ENCODE data around the gene TMEM232.
"Not testable (repeated sequence)": the region's sequence is repeated elsewhere in the genome, so short reads cannot be mapped to it uniquely, and the experiment has no call there.

Gene TMEM232

DNA sequence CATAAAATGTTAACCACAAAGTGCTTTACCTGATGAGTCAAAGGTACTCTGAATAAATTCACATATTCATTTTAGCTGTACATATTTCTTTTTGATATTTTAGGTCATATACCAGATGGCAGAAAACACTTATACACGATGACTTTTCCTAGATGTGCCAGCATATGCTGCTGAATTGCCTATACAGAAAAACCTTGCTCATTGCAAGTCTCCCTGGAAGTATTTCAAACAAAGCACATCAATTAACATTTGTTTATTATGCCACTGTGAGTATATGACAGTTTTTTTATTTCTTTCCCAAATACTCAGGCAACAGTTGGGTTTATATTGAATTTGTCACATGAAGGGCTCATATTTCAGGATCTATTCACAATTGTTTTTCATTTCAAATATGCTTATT lies 180.8 kb downstream of the TMEM232 start:
- DNase-seq (ENCODE audit: extremely low read depth, low read depth) = no peak

DNA sequence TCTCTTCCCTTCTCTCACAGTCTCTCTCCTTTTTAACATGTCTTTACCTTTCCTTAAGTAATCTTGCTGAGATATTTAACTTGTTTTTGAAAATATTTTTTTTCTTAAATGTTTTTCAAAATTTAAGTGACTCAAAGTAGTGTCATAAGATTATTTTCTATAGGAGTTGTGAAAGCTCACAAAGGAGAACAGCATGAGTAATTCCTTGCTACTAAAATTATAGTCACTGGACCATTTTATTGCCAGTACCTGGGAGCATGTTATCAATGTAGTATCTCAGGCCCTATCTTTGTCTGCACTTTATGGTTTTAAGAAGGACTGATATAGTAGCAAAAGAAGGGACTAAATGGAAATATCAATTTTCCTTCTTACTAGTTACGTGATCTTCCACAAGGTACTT lies 181.9 kb downstream of the TMEM232 start:
- TF ChIP-seq, protein P1, sequence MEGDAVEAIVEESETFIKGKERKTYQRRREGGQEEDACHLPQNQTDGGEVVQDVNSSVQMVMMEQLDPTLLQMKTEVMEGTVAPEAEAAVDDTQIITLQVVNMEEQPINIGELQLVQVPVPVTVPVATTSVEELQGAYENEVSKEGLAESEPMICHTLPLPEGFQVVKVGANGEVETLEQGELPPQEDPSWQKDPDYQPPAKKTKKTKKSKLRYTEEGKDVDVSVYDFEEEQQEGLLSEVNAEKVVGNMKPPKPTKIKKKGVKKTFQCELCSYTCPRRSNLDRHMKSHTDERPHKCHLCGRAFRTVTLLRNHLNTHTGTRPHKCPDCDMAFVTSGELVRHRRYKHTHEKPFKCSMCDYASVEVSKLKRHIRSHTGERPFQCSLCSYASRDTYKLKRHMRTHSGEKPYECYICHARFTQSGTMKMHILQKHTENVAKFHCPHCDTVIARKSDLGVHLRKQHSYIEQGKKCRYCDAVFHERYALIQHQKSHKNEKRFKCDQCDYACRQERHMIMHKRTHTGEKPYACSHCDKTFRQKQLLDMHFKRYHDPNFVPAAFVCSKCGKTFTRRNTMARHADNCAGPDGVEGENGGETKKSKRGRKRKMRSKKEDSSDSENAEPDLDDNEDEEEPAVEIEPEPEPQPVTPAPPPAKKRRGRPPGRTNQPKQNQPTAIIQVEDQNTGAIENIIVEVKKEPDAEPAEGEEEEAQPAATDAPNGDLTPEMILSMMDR (IDR thresholded peaks at IDR 0.05; ENCODE audit: low read depth, low read length) = no peak

More for the DNA sequence above, 180.8 kb downstream of the TMEM232 start:
- TF ChIP-seq, protein P1 (IDR thresholded peaks at IDR 0.05; ENCODE audit: low read depth, low read length) = no peak

GRCh38 chr5:110542949-110543348 lies 183.5 kb downstream of the TMEM232 start:
- no peak for DNase-seq (ENCODE audit: extremely low read depth, low read depth)
- TF ChIP-seq, protein P1 (IDR thresholded peaks at IDR 0.05; ENCODE audit: low read depth, low read length) = no peak

More for the DNA sequence above, 181.9 kb downstream of the TMEM232 start:
- no peak for DNase-seq (ENCODE audit: extremely low read depth, low read depth)

DNA sequence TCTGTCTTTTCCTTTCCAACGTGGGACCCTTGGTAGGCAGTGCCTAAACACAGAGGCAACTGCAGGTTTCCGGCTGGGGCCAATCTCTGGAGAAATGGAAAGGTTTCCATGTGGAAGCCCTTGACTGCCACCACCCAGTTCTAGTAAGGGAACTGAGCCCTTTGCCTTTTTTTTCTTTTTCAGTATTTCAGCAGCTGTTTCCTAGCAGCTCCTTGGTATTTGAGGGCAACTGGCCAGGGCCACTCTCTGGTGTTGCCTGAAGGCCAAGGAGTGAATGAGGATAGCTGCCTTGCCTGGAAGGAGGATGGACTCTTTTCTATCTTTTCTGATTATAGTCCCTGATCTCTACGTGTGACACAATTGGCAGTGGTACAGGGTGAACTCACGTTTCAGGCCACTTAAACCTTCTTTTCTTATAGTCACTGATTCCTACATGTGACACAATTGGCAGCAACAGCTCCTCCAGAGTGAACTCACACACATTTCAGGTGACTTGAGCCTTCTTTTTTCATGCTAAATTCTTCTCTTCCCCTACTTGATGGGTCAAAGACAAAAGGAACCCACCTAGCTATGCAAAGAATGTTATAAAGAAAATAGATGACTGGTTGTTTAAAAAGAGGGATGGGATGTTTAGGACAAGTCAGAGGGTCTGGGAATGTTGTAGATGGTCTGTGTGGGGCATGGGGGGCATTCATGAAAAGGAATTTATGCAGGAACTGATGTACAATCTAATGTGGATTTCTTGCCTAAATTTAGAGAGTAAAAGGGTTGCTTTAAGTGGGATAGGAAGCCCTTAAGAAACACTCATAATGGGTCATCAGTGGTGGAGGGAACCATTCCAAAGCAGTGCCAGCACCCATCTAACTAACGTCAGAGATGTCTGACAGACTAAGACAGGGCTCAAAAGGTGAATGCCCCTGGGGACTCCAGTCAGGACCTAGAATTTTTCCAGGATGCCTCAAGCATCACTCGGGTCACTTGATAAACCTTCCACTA lies 190.1 kb downstream of the TMEM232 start:
- TF ChIP-seq, protein P1 (IDR thresholded peaks at IDR 0.05; ENCODE audit: low read depth, low read length) = no peak
- DNase-seq (ENCODE audit: extremely low read depth, low read depth) = peak; percentile 2

- DNase-seq (ENCODE audit: extremely low read depth, low read depth) = not testable (repeated sequence)
Observed at GRCh38 chr5:110535146-110535545, 191.3 kb downstream of the TMEM232 start.

DNA sequence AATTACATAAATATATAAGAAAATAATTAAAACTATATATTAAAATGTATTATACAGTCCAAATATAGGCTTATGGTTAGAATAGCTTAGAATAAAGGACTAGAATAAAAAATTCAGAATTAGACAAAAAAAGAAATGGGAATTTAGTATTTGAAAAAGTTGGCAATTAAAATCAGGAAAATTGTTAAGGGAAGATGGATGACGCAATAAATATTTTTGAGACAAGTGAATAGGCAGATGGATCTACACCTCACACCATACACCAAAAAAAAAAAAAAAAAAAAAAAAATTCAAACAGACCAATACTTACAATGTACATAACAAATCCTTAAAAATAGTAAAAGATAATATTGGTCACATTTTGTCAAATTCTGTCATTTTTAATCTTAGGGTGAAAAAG lies 200.7 kb downstream of the TMEM232 start:
- TF ChIP-seq, protein P1 (IDR thresholded peaks at IDR 0.05; ENCODE audit: low read depth, low read length) = no peak

DNA sequence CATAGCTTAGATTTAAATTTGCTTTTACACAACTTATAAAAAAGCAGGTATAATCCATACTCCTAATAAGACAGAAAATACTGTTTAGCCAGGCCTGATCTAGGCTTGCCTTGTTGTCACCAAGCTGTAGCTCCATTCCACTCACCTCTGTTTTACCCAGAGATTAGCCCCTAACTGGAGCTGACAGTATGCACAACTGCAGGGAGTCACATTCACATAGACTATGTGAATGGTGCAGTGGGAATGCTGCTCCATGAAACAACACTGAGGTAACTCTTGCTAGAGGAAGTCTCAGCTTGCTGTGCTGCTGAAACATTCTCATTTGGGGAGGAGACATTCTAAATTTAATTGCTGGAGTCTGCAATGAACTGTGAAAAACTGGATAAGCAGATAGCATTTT lies 209.1 kb downstream of the TMEM232 start:
- no peak for DNase-seq (ENCODE audit: extremely low read depth, low read depth)
- TF ChIP-seq, protein P1 (IDR thresholded peaks at IDR 0.05; ENCODE audit: low read depth, low read length) = no peak

More for the DNA sequence above, 200.7 kb downstream of the TMEM232 start:
- DNase-seq (ENCODE audit: extremely low read depth, low read depth) = no peak

All from AG09319 (cell line).